Measurements from ENCODE around the gene SPC24.
"Not testable (repeated sequence)": the region's sequence is repeated elsewhere in the genome, so short reads cannot be mapped to it uniquely, and the experiment has no call there.

The SPC24 gene

DNA sequence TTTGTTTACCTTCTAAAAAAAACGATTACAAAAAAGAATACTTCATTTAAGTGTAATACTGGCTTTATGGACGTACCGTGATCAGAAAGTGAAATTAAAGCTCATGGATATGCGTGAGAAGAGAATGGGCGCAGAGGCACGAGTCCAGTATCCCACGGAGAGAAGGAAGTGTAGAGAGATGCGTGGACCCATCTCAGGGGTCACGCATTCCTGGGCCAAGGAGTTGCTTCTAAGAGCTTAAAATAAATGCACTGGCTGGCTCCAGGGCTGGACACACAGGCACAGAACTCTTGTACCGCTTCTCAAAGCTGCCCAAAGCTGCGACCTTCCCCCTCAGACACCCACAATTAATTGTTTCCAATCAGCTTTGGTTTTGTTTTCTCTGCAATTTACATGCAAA lies 8.7 kb upstream of the SPC24 start:
- no peak for DNase-seq

DNA sequence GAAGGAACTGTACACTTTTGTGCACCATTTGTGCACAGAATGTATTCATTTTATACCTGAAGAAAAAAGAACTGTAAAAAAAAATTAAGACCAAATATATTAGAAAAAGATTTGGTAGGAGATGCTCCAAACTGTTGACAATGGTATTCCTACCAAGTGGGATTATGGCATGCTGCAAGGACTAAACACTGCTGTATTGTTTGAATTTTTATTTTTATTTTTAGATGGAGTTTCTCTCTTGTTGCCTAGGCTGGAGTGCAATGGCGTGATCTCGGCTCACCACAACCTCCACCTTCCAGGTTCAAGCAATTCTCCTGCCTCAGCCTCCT lies 4.8 kb upstream of the SPC24 start:
- not testable (repeated sequence) for DNase-seq

DNA sequence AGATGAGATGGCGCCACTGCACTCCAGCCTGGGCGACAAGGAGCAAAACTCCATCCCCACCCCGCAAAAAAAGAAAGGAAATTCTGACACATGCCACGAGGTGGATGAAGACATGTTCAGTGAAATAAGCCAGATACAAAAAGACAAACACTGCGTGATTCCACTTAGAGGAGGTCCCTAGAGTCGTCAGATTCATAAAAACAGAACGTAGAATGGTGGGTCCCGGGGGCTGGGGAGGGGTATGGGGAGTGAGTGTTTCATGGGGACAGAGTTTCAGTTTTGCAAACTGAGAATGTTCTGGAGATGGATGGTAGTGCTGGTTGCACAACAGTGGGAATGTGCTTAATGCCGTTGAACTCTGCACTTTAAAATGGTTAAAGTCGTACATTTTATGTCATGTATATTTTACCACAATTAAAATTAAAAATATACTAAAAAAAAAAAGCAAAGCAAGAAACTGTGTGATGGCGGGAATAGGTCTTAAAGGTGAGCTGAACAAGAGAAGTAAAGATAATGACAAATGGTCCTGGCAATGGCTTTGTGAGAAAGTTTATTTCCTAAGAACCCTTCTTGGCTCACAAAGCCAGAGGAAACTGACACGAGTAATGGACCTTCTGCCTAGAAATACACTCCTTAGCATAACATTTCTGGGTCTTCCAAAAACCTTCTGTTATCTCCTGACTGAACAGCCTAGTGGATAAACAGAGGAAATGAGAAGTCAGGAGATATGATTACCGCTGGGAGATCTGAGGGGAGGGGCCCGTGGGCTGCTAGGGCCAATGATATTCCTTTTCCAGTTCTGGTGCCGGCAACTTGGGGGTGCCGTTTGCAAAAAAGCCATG lies 4.2 kb upstream of the SPC24 start:
- DNase-seq: no peak

DNA sequence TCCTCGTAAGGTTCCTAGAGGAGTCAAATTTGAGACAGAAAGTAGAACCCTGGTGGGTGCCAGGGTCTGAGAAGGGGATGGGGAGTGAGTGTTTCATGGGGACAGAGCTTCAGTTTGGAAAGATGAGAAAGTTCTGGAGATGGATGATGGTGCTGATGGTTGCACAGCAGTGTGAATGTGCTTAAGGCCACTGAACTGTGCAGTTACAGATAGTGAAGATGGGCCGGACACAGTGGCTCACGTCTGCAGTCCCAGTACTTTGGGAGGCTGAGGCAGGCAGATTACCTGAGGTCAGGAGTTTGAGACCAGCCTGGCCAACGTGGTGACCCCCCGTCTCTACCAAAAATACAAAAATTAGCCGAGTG lies 917 bp downstream of the SPC24 start:
- no peak for DNase-seq

DNA sequence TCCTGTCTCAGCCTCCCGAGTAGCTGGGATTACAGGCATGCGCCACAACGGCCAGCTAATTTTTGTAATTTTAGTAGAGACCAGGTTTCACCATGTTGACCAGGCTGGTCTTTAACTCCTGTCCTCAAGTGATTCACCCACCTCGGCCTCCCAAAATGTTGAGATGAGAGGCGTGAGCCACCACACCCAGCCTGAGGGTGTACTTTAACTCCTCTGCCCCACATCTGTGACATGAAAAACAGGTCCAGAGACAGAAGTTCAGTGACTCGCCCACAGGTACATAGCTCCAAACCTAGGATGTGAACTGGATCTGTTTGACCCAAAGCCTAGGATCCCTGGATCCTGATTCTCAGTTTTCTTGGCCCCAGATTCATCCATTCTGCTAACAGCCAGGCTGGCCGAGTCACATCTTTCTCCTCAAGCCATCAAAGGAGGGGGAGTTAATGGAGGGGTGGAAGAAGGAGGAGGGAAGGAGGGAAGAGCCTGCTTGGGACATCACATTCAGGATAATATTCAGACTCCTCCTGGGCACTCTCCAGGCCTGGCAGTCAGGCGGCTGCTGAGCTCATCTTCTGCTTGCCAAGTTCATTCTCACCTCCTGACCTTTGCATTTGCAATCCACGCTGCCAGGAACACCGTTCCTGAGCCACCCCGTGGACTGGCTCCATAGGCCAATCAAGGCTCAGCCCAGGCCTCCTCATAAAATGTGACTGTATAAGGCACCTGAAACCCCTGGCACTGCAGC lies 3.1 kb downstream of the SPC24 start:
- DNase-seq: no peak

DNA sequence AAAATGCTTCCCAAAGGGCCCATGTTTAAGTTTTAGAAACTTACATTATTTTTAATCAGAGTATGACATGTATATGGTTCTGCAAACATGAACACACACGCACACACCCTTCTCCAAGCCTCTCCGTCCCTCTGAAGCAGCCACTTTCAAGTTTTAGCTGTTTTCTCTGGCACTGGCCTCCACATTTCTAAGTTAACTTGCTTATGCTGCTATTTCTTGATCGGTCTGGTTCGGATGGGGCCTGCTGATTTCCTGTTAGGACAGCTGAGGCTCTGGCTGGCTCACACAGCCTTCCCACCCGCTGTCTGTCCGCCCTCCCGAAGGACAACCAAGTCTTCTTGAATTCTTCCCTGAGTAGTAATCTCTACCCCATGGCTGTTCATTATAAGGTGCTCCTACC lies 4.4 kb downstream of the SPC24 start:
- no peak for DNase-seq

DNA sequence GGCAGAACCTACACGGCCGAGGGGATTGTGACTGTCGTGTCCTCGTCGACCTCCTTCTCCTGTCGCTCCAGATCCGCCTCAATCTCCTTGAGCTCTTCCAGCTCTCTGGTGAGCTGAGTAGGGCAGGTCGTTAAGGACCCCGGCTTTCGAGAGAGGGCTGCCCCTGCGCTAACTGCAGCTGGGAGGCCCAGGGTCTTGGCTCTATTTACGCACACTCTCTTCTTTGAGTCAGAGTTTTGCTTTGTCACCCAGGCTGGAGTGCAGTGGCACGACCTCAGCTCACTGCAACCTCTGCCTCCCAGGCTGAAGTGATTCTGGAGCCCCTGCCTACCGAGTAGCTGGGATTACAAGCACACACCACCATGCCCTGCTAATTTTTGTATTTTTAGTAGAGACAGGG lies 7.6 kb downstream of the SPC24 start:
- DNase-seq: no peak

DNA sequence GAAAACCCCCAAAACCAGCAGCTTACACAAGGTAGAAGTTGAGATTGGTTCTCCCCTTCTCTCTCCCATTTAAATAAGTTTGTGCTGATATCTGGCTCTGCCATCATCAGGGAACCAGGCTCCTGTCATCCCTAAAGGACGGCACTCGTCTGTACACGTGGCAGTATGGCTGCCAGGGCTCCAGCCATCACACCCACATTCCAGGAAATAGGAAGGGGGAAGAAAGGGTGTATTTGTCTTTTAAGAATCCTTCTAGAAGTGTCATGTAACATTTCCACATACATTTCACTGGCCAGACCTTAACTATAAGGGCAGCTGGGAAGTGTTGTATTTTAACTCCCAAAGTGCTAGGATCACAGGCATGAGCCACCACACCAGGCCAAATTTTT lies 10.1 kb downstream of the SPC24 start:
- no peak for DNase-seq

DNA sequence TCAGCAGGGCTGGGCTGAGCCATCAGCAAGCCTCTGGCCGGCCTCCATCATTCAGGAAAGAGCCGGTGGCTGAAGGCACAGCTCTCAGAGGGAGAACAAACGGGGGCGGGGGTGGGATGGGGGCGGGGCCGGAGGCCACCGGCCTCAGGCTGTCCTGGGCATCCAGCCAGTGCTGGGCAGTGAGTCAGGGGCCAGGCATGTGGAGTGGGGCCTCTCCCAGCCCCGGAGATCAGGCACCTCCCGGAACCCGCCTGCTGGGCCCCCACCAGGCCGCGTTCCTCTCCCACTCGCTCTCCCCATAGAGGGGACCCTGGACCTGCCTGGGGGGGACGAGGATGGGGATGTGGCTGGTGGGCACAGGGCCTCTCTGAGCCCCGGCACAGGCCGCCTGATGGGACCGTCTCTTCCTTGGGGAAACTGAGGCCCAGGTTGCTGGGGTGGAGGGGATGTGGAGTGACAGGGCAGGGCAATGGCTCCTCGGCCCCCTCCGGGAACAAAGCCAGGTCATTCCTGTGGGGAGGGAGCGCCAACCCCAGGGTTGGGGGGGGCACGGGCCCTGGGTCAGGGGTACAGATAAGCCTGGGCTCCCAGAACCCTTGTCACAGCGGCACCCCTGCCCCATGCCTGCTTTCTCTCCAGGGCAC lies 12.9 kb downstream of the SPC24 start:
- DNase-seq: no peak

DNA sequence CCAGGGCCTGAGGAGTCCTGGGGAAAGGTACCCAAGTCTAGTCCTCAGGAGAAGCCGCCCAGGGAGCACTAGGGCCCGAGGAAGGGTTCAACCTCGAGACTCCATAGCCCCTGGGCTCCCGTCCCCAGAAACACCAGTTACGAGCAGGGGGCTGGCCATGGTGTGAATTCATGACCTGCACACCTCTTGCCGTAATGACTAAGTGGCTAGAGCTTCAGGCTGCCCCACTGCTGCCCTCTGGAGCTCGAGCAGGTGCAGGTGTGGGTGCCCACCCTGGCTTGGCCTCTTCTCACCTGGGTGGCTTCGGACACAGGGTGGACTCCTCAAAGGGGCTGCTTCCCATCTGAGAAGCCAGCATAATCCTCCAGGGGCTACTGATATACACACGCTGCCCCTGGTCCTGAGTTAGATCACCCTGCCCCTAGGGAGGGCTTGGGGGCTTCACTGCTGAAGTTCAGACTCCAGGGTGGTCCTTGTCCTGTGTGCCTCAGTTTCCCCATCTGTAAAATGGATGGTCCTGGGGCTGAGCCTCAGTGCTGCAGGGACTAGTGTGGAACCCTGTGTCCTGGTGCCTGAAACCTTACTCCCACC lies 13.6 kb downstream of the SPC24 start:
- DNase-seq: no peak

DNA sequence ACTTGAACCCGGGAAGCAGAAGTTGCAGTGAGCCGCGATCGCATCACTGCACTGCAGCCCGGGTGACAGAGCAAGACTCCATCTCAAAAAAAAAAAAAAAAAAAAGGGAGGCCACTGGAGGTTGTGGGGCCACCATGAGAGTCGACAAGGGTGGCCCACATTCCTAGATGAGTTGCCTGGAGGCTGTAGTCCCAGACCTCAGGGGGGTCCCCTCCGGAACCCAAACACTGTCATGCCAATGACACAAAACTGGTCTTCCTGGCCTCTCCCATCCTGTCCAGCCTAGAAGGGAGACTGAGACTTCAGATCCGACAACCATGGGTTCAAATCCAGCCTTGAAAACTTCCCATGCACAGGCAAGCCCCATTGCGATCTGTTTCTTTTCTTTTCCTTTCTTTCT lies 14.7 kb downstream of the SPC24 start:
- no peak for DNase-seq

DNA sequence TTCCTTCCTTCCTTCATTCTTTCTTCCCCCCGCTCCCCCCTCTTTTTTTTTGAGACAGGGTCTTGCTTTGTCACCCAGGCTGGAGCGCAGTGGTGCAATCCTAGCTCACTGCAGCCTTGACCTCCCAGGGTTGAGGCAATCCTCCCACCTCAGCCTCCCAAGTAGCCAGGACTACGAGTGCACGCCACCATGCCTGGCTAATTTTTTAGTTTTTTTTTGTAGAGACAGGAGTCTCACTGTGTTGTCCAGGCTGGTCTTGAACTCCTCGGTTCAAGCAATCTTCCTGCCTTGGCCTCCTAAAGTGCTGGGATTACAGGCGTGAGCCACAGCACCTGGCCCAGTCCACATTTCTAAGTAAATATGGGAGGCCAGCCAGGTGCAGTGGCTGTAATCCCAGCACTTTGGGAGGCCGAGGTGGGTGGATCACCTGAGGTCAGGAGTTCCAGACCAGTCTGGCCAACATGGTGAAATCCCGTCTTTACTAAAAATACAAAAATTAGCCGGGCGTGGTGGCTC lies 15.5 kb downstream of the SPC24 start:
- not testable (repeated sequence) for DNase-seq

DNA sequence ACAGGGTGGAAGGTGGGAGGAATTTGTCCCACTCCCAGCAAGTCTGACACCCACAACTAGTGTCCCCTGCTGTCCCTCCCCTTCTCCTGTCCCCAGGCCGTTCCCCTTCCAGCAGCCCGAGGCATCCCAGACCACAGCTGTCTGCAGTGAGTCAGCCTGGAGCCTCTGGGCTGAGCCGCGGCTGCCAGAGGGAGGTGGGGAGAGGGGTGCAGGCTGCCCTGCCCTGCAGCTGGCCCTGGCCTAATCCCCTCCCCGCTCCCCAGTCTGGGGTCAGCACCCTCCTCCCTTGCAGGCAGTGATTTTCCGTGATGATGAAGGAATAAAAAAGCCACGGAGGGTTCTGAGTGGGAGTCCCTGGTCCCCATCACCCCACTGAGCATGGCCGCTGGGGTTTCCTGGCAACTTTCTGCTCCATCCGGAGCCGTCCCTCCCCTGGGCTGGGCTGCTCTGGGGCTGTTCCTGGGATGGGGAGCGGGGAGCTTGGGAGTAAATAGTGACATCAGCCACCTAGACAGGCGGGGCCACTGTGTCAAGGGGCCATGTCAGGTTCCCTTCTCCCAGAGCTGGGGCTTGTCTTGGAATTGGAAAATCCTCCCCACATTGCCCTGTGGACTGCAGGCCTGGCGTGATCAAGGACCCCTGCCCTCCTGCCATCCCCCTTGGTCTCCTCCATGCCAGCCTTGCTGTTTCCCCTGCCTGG lies 16.8 kb downstream of the SPC24 start:
- DNase-seq: no peak

DNA sequence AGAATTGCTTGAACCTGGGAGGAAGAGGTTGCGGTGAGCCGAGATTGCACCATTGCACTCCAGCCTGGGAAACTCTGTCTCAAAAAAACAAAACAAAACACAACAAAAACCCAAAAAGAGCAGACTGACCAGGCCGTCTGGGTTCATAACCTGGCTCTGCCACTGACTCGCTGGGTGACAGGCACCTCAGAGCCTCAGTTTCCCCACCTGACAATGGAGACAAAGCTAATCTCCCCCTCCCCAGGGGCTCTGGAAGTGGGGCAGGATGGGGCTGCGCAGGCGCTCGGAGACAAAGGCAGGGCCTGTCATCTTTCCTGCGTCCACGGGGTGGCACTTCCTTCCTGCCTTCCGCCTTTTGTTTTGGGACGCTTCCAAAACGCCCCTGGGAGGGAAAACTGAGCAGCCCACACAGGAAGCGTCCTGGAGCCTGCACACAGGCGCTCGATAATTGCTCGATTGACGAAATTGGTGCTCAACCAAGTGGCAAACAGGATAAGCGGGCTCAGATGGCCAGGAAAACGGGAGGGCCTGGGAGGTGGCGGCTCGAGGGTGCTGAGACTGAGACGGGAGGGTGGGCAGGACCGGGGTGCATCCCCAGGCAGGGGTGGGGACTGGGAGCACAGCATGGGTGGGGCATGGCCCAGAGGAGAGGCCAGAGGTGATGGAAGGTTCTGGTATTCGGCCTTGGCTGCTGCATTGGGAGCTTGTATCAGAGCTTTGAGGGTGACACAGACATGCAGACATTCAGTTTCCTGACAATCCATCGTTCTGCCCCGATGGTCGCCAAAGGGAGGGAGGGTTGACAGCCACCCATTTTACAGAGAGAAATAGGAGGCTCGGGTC lies 17.8 kb downstream of the SPC24 start:
- DNase-seq: peak in 1 of 2 experiments; percentile 18

DNA sequence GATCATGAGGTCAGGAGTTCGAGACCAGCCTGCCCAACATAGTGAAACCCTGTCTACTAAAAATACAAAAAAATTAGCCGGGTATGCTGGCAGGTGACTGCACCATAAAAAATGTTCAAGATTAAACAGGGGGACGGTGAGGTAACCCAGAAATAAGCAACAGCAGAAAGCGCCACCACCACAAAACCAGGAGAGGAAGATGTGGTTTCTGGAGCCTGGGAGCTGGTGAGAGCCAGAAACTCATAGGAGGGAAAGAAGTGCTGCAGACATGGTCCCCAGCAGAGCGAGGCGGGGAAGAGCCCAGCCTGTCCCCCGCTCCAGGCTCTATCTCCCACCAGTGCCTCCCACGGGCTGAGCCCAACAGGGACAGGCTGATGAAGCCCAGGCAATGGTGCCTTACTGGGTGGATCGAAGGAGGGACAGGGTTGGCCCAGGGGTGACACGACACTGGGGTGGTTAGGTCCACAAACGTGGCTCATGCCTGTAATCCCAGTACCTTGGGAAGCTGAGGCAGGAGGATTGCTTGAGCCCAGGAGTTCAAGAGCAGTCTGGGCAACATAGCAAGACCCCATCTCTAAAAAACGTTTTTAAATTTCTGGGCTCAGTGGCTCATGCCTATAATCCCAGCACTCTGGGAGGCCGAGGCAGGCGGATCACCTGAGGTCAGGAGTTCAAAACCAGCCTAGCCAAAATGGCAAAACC lies 19.0 kb downstream of the SPC24 start:
- no peak for DNase-seq

DNA sequence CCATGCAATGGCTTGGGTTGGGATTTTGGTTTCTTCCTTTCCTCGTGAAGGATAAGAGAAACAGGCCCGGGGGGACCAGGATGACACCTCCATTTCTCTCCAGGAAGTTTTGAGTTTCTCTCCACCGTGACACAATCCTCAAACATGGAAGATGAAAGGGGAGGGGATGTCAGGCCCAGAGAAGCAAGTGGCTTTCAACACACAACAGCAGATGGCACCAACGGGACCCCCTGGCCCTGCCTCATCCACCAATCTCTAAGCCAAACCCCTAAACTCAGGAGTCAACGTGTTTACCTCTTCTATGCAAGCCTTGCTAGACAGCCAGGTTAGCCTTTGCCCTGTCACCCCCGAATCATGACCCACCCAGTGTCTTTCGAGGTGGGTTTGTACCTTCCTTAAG lies 24.1 kb downstream of the SPC24 start:
- DNase-seq: no peak

DNA sequence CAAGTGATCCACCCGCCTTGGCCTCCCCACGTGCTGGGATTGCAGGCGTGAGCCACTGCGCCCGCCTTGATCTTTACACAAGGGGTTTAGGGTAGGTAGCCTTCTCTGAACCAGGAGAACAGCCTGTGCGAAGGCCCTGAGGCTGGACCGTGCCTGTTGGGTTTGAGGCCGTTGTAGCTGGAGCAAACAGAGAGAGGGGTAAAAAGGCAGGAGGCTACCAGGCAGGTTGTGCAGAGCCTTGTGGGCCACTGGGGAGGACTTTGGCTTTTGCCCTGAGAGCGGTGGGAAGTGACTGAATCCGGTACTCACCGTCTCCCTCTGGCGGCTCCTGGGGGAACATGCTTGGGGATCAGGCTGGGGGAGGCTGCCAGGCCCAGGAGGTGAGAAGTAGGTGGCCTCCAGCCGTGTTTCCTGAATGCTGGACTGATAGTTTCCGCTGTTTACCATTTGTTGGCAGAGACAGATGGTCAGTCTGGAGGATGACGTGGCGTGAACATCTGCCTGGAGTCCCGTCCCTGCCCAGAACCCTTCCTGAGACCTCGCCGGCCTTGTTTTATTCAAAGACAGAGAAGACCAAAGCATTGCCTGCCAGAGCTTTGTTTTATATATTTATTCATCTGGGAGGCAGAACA lies 24.6 kb downstream of the SPC24 start:
- no peak for DNase-seq

DNA sequence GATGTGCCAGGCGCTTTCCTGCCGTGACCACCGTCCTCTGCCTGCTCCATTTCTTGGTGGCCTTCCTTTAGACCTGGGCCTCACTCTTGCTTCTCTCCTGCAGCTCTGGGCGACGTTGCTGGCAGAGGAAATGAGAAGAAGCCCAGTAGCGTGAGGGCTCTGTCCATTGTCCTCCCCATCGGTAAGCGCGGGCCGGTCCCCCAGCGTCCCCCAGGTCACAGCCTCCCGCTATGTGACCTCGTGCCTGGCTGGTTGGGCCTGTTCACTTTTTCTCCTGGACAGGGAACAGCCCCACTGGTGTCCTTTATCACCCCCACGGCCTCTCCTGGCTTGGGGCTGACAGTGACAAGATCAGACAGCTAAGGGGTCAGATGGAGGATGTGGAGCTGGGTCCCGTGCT lies 27.7 kb downstream of the SPC24 start:
- no peak for DNase-seq

DNA sequence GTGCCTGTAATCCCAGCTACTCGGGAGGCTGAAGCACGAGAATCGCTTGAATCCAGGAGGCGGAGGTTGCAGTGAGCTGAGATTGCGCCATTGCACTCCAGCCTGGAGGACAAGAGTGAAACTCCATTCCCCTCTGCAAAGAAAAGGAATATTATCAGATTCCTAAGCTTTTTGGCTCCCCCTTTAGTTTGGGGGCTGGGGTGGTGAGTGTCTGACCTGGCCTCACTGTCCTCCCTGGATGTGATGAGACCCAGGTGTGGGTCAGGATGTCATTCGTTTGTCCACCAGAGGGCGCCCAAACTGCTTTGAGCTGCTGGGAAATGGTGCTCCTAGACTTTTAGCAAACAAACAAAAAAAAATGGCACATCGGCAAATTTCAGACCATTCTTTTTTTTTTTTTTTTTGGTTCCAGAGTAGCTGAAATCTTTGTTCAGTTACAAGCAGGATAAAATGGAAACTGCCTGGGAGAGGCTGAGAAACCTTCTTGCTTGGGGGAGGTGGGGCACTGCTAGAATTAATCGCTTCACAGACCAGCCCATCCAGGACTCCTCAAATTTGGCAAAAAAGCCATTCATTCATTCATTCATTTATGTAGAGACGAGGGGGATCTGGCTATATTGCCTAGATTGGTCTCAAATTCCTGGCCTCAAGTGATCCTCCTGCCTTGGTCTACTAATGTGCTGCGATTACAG lies 29.4 kb downstream of the SPC24 start:
- DNase-seq: peak; percentile 10 to 12

DNA sequence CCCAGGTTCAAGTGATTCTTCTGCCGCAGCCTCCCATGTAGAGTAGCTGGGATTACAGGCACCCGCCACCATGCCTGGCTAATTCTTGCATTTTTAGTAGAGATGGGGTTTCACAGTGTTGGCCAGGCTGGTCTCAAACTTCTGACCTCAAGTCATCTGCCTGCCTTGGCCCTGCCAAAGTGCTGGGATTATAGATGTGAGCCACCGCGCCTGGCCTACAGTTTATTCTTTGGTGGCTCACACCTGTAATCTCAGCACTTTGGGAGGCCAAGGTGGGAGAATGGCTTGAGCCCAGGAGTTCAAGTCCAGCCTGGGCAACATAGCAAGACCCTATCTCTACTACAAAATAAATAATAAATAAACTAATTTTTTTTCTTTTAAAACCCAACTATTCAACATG lies 31.4 kb downstream of the SPC24 start:
- DNase-seq: not testable (repeated sequence)
